Naive B cell (primary cell): ENCODE data around the gene BIRC7. TPM values are rescaled to one million over a fixed set of nuclear protein-coding genes. Genes with fewer than 3 reads are reported as not detected.

ENCODE experiments used
- ATAC-seq, 2 donors: fragments of 150-1000 bp; cut with Tn5 transposase; 2 replicates each; pipeline ENCODE4 v1.10.0; 2021; ENCODE audit warnings: low read depth in 2 of 2, mild to moderate bottlenecking in 2 of 2, moderate library complexity in 2 of 2
- DNase-seq: peaks from one replicate; pipeline ENCODE4 v3.0.0; 2022
- H3K27ac Mint-ChIP-seq, 6 donors: one replicate each; pipeline ENCODE4 v1.8.0; 2020 to 2022; ENCODE audit warnings: mild to moderate bottlenecking in 6 of 6, mixed read lengths in 6 of 6, moderate library complexity in 5 of 6, inconsistent platforms in 2 of 6
- H3K27me3 Mint-ChIP-seq, 3 donors: one replicate each; pipeline ENCODE4 v1.8.0; 2021 to 2022; ENCODE audit warnings: mixed read lengths in 3 of 3, mild to moderate bottlenecking in 1 of 3
- H3K36me3 Mint-ChIP-seq, 2 donors: one replicate each; pipeline ENCODE4 v1.8.0; 2020 to 2022; ENCODE audit warnings: mixed read lengths in 2 of 2, inconsistent platforms in 1 of 2, mild to moderate bottlenecking in 1 of 2
- H3K4me1 Mint-ChIP-seq, 3 donors: one replicate each; pipeline ENCODE4 v1.8.0; 2020 to 2022; ENCODE audit warnings: mixed read lengths in 3 of 3, inconsistent platforms in 1 of 3, mild to moderate bottlenecking in 1 of 3, moderate library complexity in 1 of 3
- H3K4me3 Mint-ChIP-seq, 8 donors: one replicate each; pipeline ENCODE4 v1.8.0; 2020 to 2022; ENCODE audit warnings: mild to moderate bottlenecking in 8 of 8, mixed read lengths in 8 of 8, moderate library complexity in 8 of 8, inconsistent platforms in 2 of 8
- H3K9me3 Mint-ChIP-seq, 7 donors: one replicate each; pipeline ENCODE4 v1.8.0; 2020 to 2022; ENCODE audit warnings: mixed read lengths in 7 of 7, mild to moderate bottlenecking in 5 of 7, inconsistent platforms in 2 of 7, moderate library complexity in 1 of 7
- polyA plus RNA-seq, 6 donors: library from polyadenylated mRNA; unstranded; fragments of 300-500 nt; fragmentation: Illumina TruSeq; gene quantifications; one replicate each; pipeline ENCODE4 v1.2.3, GENCODE V29; 2021; ENCODE audit warnings: low read depth in 6 of 6

The BIRC7 gene
- polyA plus RNA-seq, 6 donors from 2014 or later = not detected

DNA sequence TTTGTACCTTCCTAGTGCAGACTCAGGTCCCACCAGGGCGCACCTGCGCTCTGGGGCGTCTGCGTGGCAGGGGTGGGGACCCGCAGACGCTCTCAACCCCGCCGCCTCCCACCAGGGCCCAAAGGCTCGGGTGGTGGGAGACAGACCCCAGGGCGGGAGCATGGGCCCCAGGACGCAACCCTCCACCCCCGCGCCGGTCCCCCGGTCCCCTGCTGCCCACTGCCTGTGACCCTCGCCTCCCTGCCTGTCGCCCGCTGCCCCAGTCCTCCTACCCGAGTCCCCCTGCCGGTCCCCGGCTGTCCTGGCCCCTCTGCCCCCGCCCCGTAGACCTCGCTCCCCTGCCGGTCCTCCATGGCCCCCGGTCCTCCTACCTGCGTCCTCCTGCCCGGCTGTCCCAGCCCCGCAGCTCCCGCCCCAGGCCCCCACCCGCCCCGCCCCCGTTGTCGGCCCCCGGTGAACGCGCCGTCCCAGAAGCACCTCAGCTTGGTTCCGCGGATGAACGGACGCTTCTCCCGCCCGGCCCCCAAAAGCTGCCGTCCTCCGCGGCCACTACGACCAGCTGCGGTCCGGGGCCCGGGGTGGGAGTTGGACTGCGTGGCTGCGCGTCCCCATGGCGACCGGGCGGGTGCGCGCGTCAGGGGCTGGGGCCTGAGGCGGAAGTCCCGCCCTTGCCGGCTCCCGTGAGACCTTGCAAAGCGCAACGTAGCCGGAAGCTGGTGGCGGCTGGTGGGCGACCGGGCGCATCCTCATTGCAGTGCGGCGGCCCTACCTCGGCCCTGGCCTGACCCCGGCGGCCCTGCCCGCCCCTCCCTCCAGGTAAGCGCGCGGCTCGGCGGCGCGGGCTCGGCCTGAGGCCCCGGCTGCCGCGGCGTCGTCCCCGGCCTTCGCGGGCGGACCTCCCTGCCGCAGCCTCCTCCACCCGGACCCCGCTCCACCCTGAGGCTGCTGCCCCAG, 36.7 kb downstream of the BIRC7 start, which contains the start of gene ARFGAP1:
TSS of gene ARFGAP1 (plus strand) at position 709 of the 954 bp plus-strand sequence. CDS start 2,768 bp downstream, outside the sequence.
- peak; percentile 97 to 98 for ATAC-seq
- no peaks in the 10 kb centered on the region for H3K9me3 Mint-ChIP-seq

DNA sequence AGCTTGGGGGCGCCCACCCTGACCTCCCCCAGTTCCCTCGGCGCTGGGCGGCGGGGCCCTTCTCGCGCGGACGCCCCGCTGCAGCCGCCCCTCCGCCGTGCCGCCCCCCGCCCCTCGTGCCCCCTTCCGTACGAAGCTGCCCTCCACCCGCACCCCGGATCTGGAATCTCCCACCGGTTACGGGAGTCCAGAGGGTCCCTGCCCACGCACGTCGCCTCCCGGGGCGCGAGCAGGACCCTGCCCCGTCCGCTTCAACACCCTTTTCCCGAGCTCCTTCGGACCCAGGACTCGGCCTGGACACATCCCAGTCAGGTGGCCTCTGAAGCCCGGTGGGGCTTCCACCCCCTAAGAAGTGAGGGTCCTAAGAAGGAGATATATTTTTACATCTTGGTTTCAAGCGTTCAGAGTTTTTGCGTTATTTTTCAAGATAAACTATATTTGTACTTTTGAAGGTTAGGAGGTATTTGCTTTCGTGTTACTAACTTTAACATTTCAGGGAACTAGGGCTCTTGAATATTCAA, 37.4 kb downstream of the BIRC7 start:
- Mint-ChIP-seq H3K4me1 (peaks cover 17 to 37% (median 33%) of the 10 kb centered on the region in 3 donors), H3K27ac (peak overlapping the region; percentile 63 to 96 (median 90)), H3K27me3 (peaks cover under 1 to 4% (median under 1%) of the 10 kb centered on the region in 3 donors), H3K36me3 (no peaks in the 10 kb centered on the region), H3K4me3 (peak overlapping the region; percentile 87 to 95 (median 92)), H3K9me3 (no peaks in the 10 kb centered on the region)
- no peak for ATAC-seq
- no peak for DNase-seq

More for the DNA sequence above, 36.7 kb downstream of the BIRC7 start, which contains the start of gene ARFGAP1:
- peaks cover 4 to 8% (median 7%) of the 10 kb centered on the region in 3 donors for H3K27me3 Mint-ChIP-seq
- H3K4me3 Mint-ChIP-seq = peak within 1 kb of the TSS; percentile 87 to 95 (median 92)
- H3K36me3 Mint-ChIP-seq = no peaks in the 10 kb centered on the region
- H3K4me1 Mint-ChIP-seq = peaks cover 17 to 37% (median 33%) of the 10 kb centered on the region in 3 donors
- DNase-seq = peak; percentile 89
- H3K27ac Mint-ChIP-seq = peak within 1 kb of the TSS; percentile 85 to 96 (median 90)

DNA sequence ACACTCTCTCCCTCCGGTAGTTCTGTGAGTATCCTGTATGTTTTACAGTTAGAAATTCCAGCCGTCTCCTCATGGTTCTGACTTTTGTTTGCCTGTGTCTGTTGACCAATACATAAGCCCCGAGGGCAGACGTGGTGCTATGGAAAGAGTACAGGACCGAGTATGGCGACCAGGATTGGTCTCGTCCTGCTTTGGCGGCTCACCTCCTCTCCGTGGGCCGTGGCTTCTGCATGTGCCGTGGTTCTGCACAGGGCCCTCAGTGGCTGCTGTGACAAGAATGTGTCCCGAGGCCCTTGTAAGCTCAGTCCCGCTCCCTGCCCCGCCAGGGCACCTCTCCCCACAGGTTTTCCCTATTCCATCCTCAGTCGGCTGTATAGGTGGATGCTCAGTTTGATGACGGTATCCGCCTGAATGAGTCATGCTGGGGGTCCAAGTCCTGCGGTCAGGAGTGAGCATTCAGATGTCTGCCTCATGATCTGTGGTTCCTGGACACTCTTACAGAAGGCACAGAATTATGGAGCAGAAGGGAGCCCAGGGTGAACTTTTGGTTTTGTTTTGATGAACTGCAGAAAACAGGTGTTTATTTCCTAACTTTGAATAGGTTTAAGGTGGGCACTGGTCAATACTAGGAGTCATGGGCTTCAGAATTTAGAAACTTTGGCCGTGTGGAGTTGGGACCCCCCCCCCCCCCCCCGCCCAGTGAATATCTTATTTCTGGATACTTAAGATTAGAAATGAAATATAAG, 38.1 kb downstream of the BIRC7 start:
- no peak for ATAC-seq
- Mint-ChIP-seq H3K4me1 (peaks cover 17 to 37% (median 33%) of the 10 kb centered on the region in 3 donors), H3K27ac (peak overlapping the region; percentile 63 to 94 (median 88)), H3K9me3 (no peaks in the 10 kb centered on the region), H3K27me3 (peaks cover 0 to 4% (median 0%) of the 10 kb centered on the region in 3 donors), H3K4me3 (peak overlapping the region; percentile 87 to 95 (median 92)), H3K36me3 (no peaks in the 10 kb centered on the region)
- DNase-seq = no peak

DNA sequence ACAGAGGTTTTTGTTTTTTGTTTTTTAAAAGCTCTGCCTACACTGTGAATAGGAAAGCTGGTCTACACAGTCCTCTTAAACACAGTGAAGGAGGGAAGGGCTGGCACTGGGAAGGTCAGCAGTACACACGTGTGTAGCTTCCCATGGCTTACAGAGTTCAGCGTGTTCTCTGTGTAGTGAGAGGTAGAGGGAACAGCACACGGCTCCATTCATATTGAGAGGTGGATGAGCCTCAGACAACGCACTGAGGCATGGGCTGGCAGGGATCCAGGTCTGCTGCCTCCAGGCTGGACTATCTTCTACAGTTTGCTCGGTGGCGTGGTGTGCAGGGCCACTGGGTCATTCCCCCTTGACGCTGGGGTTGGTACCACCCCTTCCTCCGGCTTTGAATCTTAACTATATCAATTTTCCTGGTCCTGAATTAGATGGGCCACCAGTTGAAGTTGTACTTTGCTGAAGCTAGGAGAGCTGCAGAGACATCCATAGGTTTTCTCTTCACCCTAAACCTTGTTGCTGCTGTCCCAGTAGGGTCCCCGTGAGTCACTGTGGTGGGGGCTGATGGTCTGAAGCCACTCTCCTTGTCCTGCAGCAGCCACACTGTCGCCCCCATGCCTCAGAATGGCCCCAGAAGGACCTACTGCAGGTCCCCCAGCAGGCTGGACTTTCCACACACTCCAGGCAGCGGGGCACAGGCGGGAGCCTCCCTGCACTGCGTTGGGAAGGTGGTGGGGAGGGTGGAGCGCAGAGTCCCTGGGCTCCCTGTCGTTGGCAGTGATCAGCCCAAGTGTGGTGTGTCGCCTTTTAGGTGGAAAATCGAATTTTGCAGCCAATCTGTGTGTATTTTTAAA, 38.9 kb downstream of the BIRC7 start:
- peak overlapping the region; percentile 3 to 81 (median 46) for H3K4me3 Mint-ChIP-seq
- no peaks in the 10 kb centered on the region for H3K9me3 Mint-ChIP-seq
- ATAC-seq (no peak), DNase-seq (no peak)
- H3K27me3 Mint-ChIP-seq = peaks cover 0 to 3% (median 0%) of the 10 kb centered on the region in 3 donors
- peak overlapping the region in 3 of 6 donors; percentile 62 to 87 (median 79) for H3K27ac Mint-ChIP-seq
- no peaks in the 10 kb centered on the region for H3K36me3 Mint-ChIP-seq
- peaks cover 17 to 37% (median 35%) of the 10 kb centered on the region in 3 donors for H3K4me1 Mint-ChIP-seq

DNA sequence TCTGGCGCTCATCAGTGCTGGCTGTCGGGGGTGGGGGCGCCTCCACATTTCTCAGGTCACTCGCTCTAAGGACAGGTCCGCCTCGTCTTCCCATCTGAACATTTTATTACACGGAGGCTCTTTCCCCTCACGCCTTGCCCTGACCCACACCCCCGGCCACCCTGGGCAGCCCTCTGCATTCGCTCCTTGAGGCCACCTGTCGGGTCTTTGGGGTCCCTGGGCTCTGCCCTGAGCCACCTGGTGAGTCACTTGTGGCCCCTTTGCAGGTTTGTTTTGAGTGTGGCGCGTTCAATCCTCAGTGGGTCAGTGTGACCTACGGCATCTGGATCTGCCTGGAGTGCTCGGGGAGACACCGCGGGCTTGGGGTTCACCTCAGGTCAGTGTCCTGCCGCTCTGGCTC, 40.1 kb downstream of the BIRC7 start:
- ATAC-seq = no peak
- Mint-ChIP-seq H3K27ac (peak overlapping the region in 1 of 6 donors; percentile 41), H3K4me1 (peaks cover 17 to 35% (median 35%) of the 10 kb centered on the region in 3 donors), H3K9me3 (no peaks in the 10 kb centered on the region), H3K36me3 (no peaks in the 10 kb centered on the region), H3K27me3 (no peaks in the 10 kb centered on the region), H3K4me3 (peak overlapping the region in 1 of 8 donors; percentile 77)
- DNase-seq = no peak

DNA sequence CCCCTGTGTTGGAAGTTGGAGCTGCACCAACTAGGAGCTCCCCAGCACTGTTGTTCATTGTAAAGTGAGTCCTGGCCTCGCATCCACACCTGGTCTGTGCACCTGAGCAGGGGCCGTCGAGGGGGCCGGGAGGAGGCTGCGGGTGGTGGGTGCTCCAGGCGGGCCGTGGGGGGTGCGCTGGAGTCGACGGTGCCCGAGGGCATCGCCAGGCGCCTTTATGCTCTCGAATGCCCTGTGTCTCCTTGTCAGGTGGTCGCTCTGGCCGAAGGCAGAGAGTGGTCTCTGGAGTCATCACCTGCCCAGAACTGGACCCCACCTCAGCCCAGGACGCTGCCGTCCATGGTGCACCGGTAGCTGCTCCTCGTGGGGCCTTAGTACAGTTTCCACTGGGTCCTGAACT, 41.3 kb downstream of the BIRC7 start:
- no peaks in the 10 kb centered on the region for H3K27me3 Mint-ChIP-seq
- DNase-seq (no peak), ATAC-seq (no peak)
- H3K9me3 Mint-ChIP-seq = no peaks in the 10 kb centered on the region
- peak overlapping the region in 1 of 8 donors; percentile 77 for H3K4me3 Mint-ChIP-seq
- H3K36me3 Mint-ChIP-seq = no peaks in the 10 kb centered on the region
- H3K4me1 Mint-ChIP-seq = peaks cover 14 to 30% (median 25%) of the 10 kb centered on the region in 3 donors
- no peak overlapping the region for H3K27ac Mint-ChIP-seq

DNA sequence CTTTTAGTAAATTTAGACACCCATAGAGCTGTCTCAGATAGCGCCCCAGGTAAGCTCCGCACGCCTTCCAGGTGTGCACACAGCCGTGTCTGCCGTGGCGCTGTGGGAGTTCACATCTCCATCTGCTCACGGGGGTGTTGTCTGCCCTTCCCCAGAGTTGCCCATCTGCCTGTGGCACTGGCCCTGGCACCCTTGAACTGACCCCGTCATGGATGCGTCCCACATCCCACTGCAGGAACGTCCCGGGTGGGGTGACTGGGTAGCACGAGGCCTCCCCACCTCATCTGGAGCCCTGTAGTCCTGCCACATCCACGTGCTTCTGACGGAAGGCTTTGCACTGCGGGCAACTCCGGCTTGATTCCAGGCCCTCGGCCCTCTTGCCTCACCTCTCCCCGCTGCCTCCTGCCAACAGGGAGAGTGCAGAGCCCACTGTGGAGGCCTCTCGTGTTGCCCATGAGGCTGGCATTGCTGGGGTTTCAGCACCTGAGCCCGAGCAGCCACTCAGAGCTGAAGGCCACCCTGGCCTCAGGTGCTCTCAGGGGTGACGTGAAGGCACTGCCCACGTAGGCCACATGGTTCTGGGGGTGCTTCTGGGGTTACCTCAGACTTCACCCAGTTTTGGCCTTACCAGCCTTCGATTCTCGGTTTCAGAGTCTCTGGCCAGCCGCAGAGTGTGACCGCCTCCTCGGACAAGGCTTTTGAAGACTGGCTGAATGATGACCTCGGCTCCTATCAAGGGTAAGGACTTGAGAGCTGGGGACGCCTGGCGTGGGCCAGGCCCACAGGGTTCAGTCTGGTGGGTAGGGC, 42.0 kb downstream of the BIRC7 start:
- no peaks in the 10 kb centered on the region for H3K27me3 Mint-ChIP-seq
- peak overlapping the region in 1 of 6 donors; percentile 15 for H3K27ac Mint-ChIP-seq
- ATAC-seq (no peak), DNase-seq (no peak)
- no peaks in the 10 kb centered on the region for H3K36me3 Mint-ChIP-seq
- H3K9me3 Mint-ChIP-seq = no peaks in the 10 kb centered on the region
- H3K4me1 Mint-ChIP-seq = peaks cover 14 to 30% (median 25%) of the 10 kb centered on the region in 3 donors
- H3K4me3 Mint-ChIP-seq = peak overlapping the region in 1 of 8 donors; percentile 15

DNA sequence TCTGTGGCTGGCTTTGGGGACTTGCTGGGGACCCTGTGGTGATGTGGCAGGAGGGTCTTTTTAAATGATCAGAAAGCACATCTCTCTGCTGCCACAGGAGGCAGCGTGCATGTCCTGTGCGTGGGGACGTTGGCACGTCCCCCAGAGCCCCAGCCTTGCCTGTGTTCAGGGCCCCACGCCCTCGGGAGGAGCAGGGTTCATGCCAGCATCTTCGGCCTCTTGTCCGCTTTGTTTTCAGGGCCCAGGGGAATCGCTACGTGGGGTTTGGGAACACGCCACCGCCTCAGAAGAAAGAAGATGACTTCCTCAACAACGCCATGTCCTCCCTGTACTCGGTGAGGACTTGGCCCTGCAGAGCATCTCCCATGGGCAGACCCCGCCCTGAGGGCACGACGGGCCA, 43.0 kb downstream of the BIRC7 start:
- Mint-ChIP-seq H3K4me1 (peaks cover 10 to 25% (median 20%) of the 10 kb centered on the region in 3 donors), H3K4me3 (no peak overlapping the region), H3K27me3 (no peaks in the 10 kb centered on the region), H3K9me3 (no peaks in the 10 kb centered on the region), H3K36me3 (no peaks in the 10 kb centered on the region), H3K27ac (peak overlapping the region in 1 of 6 donors; percentile 47)
- ATAC-seq = no peak
- DNase-seq = no peak

DNA sequence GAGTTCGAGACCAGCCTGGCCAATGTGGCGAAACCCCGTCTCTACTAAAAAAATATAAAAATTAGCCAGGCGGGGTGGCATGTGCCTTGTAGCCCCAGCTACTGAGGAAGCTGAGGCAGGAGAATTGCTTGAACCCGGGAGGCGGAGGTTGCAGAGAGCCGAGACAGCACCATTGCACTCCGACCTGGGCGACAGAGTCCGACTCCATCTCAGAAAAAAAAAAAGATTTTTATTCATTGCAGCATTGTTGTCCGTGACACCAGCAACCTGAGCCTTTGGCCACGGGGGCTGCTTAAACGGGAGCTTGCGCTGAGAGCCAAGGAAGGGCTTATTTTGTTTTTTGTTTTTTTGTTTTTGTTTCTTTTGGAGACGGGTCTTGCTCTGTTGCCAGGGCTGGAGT, 44.2 kb downstream of the BIRC7 start:
- ATAC-seq (no peak), DNase-seq (no peak)
- H3K27ac Mint-ChIP-seq = no peak overlapping the region
- no peaks in the 10 kb centered on the region for H3K27me3 Mint-ChIP-seq
- H3K4me3 Mint-ChIP-seq = no peak overlapping the region
- peaks cover 0 to 15% (median 9%) of the 10 kb centered on the region in 3 donors for H3K4me1 Mint-ChIP-seq
- H3K36me3 Mint-ChIP-seq = no peaks in the 10 kb centered on the region
- H3K9me3 Mint-ChIP-seq = no peaks in the 10 kb centered on the region

DNA sequence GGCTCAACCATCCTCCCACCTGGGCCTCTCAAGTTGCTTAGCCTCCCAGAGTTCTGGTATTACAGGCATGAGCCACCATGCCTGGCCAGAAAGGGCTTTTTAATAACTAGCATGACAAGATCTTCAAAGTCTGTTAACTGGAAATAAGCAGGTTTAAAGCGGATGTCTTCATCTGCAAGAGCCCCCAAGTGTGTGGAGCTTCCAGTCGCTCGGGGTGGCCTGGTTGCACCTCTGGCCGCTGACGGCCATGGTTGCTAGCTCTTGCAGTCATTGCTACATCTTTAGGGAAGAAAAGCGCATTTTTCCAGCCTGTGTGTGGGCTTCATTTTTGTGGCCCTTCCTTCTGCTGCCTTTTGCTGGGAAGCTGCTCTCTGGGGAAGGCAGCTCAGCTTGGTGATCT, 44.7 kb downstream of the BIRC7 start:
- DNase-seq (no peak), ATAC-seq (no peak)
- H3K27ac Mint-ChIP-seq = peak overlapping the region in 2 of 6 donors; percentile 37 to 84
- no peaks in the 10 kb centered on the region for H3K27me3 Mint-ChIP-seq
- no peaks in the 10 kb centered on the region for H3K36me3 Mint-ChIP-seq
- H3K4me3 Mint-ChIP-seq = no peak overlapping the region
- H3K9me3 Mint-ChIP-seq = no peaks in the 10 kb centered on the region
- peaks cover 0 to 10% (median 5%) of the 10 kb centered on the region in 3 donors for H3K4me1 Mint-ChIP-seq

DNA sequence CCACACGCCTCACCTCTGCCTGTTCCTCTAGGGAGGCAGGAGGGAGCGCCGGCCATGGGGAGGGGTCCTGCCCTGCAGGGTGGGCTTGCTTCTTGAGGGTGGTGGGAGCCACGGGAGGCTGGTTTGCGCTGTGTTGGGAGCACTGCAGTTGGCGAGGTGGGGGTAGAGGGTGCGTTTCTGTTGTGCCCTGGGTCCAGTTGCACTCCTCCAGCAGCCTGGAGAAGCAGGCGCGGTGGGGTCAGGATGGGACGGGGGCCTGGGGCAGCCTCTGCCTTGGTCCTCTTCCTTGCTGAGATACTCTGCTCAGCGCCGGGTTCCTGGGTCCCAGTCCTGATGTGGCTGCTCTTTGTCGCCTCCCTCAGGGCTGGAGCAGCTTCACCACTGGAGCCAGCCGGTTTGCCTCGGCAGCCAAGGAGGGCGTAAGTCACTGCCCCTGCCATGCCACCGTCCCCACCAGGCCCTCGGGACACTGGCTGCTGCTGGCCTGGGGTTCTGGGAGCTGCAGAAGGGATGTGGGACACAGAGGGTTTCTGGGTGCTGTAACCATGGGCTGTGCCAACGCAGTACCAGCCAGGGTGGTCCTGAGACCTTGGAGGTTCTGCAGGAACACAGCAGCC, 45.3 kb downstream of the BIRC7 start:
- Mint-ChIP-seq H3K27me3 (no peaks in the 10 kb centered on the region), H3K4me1 (peaks cover 0 to 5% (median 0%) of the 10 kb centered on the region in 3 donors), H3K9me3 (no peaks in the 10 kb centered on the region), H3K27ac (peak overlapping the region in 1 of 6 donors; percentile 84), H3K36me3 (no peaks in the 10 kb centered on the region), H3K4me3 (no peak overlapping the region)
- no peak for DNase-seq
- ATAC-seq = no peak
